ENCODE measurements around the gene DYNAP. TPM values are rescaled to one million over a fixed set of nuclear protein-coding genes. Genes with fewer than 3 reads are reported as not detected.

Gene DYNAP
- total RNA-seq, 1 experiment from 2014 or later = not detected

GRCh38 chr18:54636217-54636616 lies 45.2 kb downstream of the DYNAP start:
- Histone ChIP-seq H3K27ac (no peak overlapping the region), H2AFZ (no peak overlapping the region), H3K4me3 (no peak overlapping the region), H3F3A (ENCODE audit: insufficient read depth, low read depth) (no peaks in the 10 kb centered on the region), H3K27me3 (ENCODE audit: insufficient read depth, low read depth) (no peaks in the 10 kb centered on the region), H3K9me2 (ENCODE audit: insufficient read depth) (peaks cover 1% of the 10 kb centered on the region; the same call in 1 of the 2 replicates), H3K4me2 (no peak overlapping the region), H3K9me3 (ENCODE audit: insufficient read depth, low read depth) (0 out of 2 replicates have a peak, but pooled peaks cover 1% of the 10 kb centered on the region), H3K4me1 (replicated peaks; ENCODE audit: insufficient read depth) (no peaks in the 10 kb centered on the region), H3K36me3 (ENCODE audit: low read depth) (no peaks in the 10 kb centered on the region), H3K79me2 (ENCODE audit: low read depth) (no peaks in the 10 kb centered on the region), H4K20me1 (ENCODE audit: insufficient read depth) (no peaks in the 10 kb centered on the region)
- ChIA-PET CTCF (no interaction called here), POLR2A (ENCODE audit: unreplicated experiment) (no interaction called here)
- TF ChIP-seq CTCF (conservative IDR thresholded peaks at IDR 0.05) (no peak), EZH2 (IDR thresholded peaks at IDR 0.05; ENCODE audit: low read depth) (no peak)
- DNase-seq = no peak
- no TSS peak for BruUV-seq (replicated peaks)
- intact Hi-C loops (cut with micrococcal nuclease; ENCODE audit: unreplicated experiment) = no loop called here

DNA sequence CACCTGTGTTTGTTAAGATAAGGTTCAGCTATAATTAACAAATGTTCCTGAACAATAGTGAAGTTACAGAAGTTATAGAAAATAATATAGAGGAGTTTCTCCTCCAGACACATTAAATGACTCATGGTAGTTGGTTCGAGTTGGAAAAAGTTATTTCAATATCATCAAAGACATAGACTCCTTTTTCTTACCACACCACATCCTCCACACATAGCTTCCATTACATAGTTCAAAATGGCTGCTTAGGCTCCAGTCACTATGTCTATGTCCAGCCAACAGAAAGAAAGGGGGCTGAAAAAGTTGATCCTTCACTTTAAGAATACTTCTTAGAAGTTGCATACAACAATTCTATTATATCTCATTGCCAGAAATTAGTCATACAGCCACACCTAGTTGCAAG lies 50.7 kb downstream of the DYNAP start:
- H3K4me2 ChIP-seq = no peak overlapping the region
- H4K20me1 ChIP-seq (ENCODE audit: insufficient read depth) = no peaks in the 10 kb centered on the region
- no peaks in the 10 kb centered on the region for H3K79me2 ChIP-seq (ENCODE audit: low read depth)
- no peaks in the 10 kb centered on the region for H3K4me1 ChIP-seq (replicated peaks; ENCODE audit: insufficient read depth)
- H2AFZ ChIP-seq = no peak overlapping the region
- no peak overlapping the region for H3K4me3 ChIP-seq
- BruUV-seq (replicated peaks) = no TSS peak
- peaks cover 3% of the 10 kb centered on the region; the same call in 1 of the 2 replicates for H3K9me2 ChIP-seq (ENCODE audit: insufficient read depth)
- TF ChIP-seq CTCF (conservative IDR thresholded peaks at IDR 0.05) (no peak), EZH2 (IDR thresholded peaks at IDR 0.05; ENCODE audit: low read depth) (no peak)
- intact Hi-C loops (cut with micrococcal nuclease; ENCODE audit: unreplicated experiment) = no loop called here
- ChIA-PET CTCF (no interaction called here), POLR2A (ENCODE audit: unreplicated experiment) (no interaction called here)
- no peak for DNase-seq
- no peaks in the 10 kb centered on the region for H3F3A ChIP-seq (ENCODE audit: insufficient read depth, low read depth)
- 0 out of 2 replicates have a peak, but pooled peaks cover 3% of the 10 kb centered on the region for H3K9me3 ChIP-seq (ENCODE audit: insufficient read depth, low read depth)
- H3K27me3 ChIP-seq (ENCODE audit: insufficient read depth, low read depth) = no peaks in the 10 kb centered on the region
- H3K27ac ChIP-seq = no peak overlapping the region
- H3K36me3 ChIP-seq (ENCODE audit: low read depth) = no peaks in the 10 kb centered on the region

- Histone ChIP-seq H3K9me3 (ENCODE audit: insufficient read depth, low read depth) (no peaks in the 10 kb centered on the region), H3F3A (ENCODE audit: insufficient read depth, low read depth) (no peaks in the 10 kb centered on the region), H3K4me1 (replicated peaks; ENCODE audit: insufficient read depth) (no peaks in the 10 kb centered on the region), H4K20me1 (ENCODE audit: insufficient read depth) (no peaks in the 10 kb centered on the region), H3K27me3 (ENCODE audit: insufficient read depth, low read depth) (no peaks in the 10 kb centered on the region), H3K4me3 (no peak overlapping the region), H3K79me2 (ENCODE audit: low read depth) (no peaks in the 10 kb centered on the region), H3K27ac (no peak overlapping the region), H3K4me2 (no peak overlapping the region), H3K9me2 (ENCODE audit: insufficient read depth) (no peaks in the 10 kb centered on the region), H2AFZ (no peak overlapping the region), H3K36me3 (ENCODE audit: low read depth) (no peaks in the 10 kb centered on the region)
- TF ChIP-seq EZH2 (IDR thresholded peaks at IDR 0.05; ENCODE audit: low read depth) = no peak
- peak; percentile 73 for TF ChIP-seq CTCF (conservative IDR thresholded peaks at IDR 0.05)
- ChIA-PET POLR2A (ENCODE audit: unreplicated experiment) (no interaction called here), CTCF (no interaction called here)
- DNase-seq = peak in 1 of 2 experiments; percentile 3
- intact Hi-C loops (cut with micrococcal nuclease; ENCODE audit: unreplicated experiment) = loop anchor here (1.0 kb wide), 2 partner anchors 88 to 203 kb away; no protein-coding TSS in a partner anchor
- BruUV-seq (replicated peaks) = no TSS peak
Measured at GRCh38 chr18:54647176-54647575, 56.1 kb downstream of the DYNAP start.

Other genes starting within 250 kb of the DYNAP start
- not detected in 2 replicates for gene STARD6, start 233.4 kb upstream of the DYNAP start, total RNA-seq (2021)
- 6.7 and 7.6 TPM in 2 replicates for gene C18orf54, start 233.3 kb upstream of the DYNAP start, total RNA-seq (2021)
- 9.9 and 12.7 TPM in 2 replicates for gene RAB27B, start 237.2 kb downstream of the DYNAP start, total RNA-seq (2021)